ENCODE results near the gene GINS1.

GINS1 gene

DNA sequence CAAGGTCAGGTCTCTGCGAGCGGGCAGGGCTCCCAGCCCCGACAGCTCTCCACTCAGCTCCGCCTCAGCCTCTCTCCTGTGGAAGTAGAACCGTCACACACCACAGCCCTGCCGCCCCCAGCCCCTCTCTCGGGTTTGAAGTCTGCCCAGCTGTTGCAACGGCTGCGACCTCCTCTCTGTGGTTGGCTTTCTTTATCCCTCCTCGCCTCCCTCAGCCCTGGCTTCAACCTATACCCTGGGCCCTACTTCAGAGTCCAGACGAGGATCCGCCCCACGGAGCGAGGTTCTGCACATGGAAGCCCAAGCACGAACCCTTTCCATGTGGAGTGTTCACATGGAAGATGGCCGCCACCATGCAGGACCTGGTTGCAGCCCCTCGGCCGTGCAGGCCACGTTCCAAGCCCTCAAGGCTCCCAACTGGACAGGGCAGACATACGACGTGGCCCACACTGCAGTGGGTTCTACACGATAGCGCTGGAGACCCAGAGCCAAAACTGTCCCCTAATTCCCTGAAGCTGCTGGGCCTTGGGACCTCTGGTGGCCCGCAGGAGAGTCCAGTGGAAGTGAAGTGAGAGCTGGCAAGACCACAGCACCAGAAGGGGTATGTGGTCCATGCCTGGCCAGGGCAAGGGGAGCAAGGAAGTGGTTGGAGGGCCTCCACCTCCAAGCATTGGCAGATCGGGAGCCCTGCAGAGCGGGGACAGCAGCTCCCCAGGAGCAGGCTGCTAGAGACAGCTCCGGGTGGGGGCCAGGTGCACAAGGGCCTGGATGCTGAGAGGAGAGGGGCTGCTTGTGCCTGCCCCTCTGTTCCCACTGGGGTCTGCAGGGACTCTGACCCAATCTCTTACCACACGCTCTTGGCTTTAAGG is 69.8 kb downstream of the GINS1 start:
- DNase-seq (ENCODE audit: low spot score) = no peak

- DNase-seq (ENCODE audit: low spot score) = no peak
Observed at GRCh38 chr20:25478889-25479568, 71.6 kb downstream of the GINS1 start.

DNA sequence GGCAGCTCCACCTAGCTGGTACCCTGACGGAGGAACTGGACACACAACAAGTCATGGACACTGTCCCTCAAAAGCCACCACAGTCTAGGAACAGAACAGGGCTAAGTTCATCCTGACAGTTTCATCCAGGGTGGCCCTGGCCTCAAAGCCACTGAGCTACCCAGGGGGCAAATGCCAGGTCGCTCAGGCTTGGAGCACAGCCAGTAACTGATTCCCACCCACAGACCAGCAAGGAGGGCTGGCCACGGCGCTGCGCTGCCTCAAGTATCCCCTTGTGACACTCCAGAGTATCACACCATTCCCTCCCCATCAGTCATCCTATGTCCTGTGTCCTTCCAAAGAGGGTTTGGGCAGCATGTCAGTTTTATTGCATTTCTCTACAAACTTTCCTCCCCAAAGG is 72.2 kb downstream of the GINS1 start:
- no peak for DNase-seq (ENCODE audit: low spot score)

DNA sequence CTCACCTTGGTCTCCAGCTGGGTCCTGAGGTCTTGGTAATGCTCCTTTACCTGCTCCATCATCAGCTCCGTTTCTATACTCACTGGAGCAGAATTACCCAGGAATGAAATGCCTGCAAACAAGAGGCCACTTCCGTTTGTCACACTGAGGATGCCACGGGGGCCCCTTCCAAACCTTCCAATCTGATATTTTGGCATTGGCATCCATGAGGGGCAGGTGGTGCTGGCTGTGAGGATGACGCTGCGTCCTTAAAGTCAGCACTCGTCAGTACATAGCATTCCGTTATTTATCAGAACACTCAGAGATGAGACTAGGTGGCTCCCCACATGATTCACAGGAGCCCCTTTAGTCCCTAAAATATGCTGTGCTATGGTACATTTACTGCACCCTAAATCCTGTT is 72.7 kb downstream of the GINS1 start:
- no peak for DNase-seq (ENCODE audit: low spot score)

GRCh38 chr20:25480797-25481196 is 73.3 kb downstream of the GINS1 start:
- DNase-seq (ENCODE audit: low spot score) = no peak

DNA sequence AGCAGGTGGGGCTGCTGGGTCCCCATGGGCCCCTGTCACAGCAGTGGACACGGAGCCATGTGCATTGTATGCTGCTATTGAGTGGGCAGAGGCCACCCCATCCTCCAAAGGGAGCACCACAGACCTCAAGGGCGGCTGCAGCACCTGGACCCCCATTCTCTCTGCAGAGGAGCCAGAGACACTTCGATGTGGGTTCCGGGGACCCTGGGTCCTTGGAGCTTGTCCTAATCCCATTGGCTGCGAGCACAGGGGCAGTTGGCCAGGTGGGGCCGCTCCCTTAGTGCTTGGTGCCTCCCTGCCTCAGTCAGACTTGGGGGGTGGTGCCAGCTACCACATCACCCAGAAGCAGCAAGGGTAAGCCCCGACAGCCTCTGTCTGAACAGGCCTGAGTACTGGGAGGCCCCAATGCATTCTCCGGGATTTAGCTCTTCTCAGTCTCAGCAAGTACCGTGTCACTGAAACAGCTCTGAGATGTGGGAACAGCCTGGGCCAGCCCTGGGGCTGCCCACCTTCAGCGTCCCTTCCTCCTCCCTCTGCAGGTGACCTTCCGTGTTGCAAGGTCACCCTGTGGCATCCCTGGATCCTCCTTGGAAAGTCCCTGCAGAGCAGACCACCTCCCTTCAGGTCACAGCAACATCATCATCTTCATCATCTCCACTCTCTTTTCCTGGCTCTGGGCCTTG is 73.9 kb downstream of the GINS1 start:
- DNase-seq (ENCODE audit: low spot score) = no peak

GRCh38 chr20:25481918-25482253 is 74.4 kb downstream of the GINS1 start:
- DNase-seq (ENCODE audit: low spot score) = no peak

DNA sequence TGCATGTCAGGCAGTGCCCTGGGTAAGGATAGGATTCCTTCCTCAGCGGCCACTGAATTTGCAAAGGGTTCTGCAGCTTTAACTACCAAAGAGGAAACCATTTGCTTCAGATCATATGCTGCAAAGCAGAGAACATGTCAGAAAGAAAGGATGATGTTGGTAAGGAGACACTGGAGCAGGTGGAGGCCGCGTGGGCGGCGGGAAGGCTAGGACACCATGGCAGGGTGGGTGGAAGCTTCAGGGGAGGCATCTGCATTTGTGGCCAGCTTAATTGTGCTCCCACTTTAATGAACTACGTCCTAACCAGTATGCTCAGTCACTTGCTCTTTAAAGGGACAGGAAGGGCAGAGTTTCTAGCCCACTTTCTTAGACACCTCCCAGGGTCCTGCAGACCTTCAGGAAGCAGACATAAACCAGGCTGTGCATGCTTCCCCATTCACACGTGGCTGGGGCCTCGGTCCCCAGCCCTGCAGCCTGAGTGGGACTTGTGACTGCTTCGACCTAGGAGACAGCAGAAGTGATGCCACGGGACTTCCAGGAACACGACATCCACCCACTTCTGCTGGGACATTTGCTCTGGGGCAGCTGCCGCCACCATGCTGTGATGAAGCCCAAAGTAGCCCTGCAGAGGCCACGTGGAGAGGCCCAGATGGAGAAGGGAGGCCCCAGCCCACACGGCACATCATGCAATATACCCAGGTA is 76.1 kb downstream of the GINS1 start:
- no peak for DNase-seq (ENCODE audit: low spot score)

DNA sequence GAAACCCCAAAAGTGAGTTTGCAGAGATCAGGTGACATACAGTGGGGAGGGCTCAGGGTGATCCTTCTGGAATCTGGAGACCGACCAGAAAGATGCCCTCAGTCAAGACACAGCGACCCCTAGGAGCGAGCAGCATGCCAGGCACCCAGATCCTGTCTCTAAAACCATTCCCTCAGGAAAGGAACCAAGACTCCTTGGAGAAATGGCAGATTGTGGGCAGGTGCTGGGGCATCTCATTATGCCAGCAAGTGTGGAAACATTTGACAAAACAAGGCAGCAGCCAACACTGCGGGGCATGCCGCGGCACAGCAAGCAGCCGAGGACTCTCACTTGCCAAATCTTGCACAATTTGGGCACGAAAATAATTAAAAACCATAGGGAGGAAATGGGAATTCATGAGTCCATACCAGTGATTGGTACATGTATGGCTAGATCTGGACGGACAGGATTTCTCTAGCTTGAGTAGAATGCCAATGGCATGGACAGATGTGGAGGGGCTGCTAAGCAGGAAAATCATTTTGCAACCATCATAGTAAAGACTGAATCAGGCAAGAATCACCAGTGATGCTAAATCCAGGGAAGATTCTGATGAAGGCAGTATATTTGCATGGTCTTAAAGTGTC is 76.9 kb downstream of the GINS1 start:
- DNase-seq (ENCODE audit: low spot score) = no peak

GRCh38 chr20:25484911-25485511 is 77.5 kb downstream of the GINS1 start:
- DNase-seq (ENCODE audit: low spot score) = no peak

- DNase-seq (ENCODE audit: low spot score) = no peak
Observed at GRCh38 chr20:25485872-25486271, 78.4 kb downstream of the GINS1 start.

- DNase-seq (ENCODE audit: low spot score) = no peak
Observed at GRCh38 chr20:25486377-25486776, 78.9 kb downstream of the GINS1 start.

DNA sequence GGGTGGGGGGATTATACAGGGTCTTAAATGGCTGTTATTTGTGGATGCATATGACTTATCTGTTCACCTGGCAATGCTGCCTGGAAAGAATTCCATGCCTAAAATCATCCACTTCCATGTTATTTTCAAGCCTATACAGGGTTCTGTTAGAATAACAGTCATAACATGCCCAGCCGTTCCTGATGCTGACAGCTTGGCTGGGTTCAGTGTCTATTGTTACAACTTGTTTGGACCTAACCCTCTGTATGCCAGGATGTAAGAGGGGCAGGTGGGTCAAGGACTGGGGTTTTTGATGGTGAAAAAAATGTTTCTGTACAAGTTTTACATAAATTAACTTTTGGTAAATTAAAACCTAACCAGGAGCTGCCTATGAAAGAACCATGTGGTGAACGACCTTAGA is 79.8 kb downstream of the GINS1 start:
- DNase-seq (ENCODE audit: low spot score) = no peak

GRCh38 chr20:25487975-25488374 is 80.5 kb downstream of the GINS1 start:
- no peak for DNase-seq (ENCODE audit: low spot score)

DNA sequence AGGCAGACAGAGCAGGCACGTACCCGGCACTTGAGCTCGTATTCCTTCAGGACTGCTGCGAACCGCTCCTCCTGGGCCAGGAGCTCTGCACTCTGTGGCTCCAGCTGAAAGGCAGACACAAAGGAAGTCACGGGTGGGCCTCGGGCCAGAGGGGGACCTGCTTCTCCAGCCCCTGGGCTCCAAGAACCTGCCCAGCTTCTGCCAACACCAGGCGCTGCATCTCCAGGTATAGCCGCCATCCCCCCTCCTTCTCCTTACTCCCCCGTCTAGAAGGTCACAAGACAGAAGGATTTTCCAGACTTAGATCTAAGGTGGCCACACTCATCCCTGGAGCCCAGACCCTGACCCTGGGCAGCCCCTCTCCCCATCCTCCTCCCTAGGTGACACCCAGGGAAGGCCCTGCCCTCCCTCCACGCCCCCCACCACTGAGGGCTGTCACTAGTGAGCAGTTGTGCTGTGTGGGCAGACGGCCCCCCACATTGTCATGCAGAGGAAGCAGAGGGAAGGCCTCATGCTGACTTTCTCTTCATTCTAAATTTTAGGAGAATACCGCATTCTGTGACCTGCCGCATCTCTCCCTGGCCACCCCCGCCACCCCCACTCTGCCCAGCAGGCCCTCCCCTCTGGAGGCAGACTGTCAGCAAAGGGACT is 81.9 kb downstream of the GINS1 start:
- no peak for DNase-seq (ENCODE audit: low spot score)

DNA sequence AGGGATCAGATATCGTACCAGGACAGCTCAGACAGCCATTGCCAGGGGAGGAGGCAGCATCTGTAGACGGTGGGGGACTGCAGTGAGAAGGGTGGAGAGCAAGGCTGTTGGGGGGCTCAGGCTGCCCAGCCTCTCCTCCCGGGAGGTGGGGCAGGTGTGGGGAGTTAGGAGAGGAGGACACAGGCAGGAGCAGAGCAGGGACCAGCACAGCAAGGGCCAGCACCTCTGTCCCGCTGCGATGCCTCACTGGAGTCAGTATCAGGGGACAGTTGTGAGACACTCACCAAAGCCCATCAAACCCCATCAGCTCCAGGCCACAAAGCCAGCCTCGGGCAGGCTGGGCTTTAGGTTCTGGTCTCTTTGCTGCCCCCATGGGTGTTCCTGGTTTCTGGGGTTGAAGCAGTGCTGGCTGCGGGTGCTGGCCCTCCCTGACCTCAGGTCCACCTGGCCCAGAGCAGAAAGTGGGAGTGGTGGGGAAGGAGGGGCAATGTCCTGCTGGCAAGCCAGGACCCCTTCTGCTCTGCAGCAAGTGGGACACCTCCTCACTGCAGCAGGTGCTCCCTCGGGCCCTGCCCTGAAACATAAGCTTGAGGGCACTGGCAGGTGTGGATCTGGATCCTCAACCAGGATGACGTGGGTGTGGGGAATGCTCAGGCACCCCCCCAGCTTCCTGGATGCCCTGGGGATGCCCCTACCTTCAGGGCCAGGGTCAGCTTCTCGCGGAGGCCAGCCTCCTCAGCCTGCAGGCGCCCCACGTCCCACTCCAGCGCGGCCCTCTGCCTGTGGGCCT is 83.4 kb downstream of the GINS1 start:
- no peak for DNase-seq (ENCODE audit: low spot score)

- DNase-seq (ENCODE audit: low spot score) = no peak
Observed at GRCh38 chr20:25491446-25492038, 84.1 kb downstream of the GINS1 start.

GRCh38 chr20:25493137-25493536 is 85.7 kb downstream of the GINS1 start:
- no peak for DNase-seq (ENCODE audit: low spot score)

DNA sequence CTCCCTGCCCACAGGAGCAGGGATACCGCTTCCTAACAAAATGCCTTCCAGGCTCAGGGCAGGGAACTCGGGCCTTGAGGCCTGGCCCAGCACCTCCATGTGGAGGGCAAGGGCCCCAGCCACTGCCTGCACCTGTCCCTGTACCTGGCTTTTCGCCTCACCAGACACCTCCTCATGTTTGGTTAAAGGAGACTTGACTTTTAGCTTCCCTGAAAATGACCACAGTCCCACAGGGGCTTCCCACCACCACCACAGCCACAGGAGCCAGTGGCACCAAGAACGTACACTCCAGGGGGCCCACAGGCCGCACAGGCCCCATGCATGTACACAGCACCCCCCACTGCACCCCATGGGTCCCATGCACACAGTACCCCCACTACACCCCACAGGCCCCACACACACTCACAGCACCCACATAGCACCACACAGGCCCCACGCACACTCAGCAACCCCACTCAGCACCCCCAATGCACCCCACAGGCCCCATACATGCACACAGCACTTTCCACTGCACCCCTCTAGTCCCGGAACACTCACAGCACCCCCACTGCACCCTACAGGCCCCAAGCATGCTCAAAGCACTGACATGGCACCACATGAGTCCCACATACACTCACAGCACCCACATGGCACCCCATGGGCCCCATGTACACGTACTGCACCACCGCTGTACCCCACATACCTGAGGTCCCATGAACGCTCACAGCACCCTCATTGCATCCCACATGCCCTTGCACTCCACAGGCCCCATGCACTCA is 86.5 kb downstream of the GINS1 start:
- DNase-seq (ENCODE audit: low spot score) = no peak
